ENCODE data around the gene MRPL50. TPM values are rescaled to one million over a fixed set of nuclear protein-coding genes. Genes with fewer than 3 reads are reported as not detected.

Gene MRPL50
- total RNA-seq, 1 donor from 2014 or later: 16.6 TPM

Other genes with a start within 250 kb of the MRPL50 start
- gene BAAT, start 13.6 kb downstream of the MRPL50 start, total RNA-seq: 0.08 TPM in 1 of 2 replicates, not detected in the other
- 11.7 and 11.8 TPM in 2 replicates for gene ZNF189, start 233 bp upstream of the MRPL50 start, total RNA-seq
- gene ALDOB, start 37.2 kb upstream of the MRPL50 start, total RNA-seq: not detected in 2 replicates
- 39.3 and 45.9 TPM in 2 replicates for gene RNF20, start 135.2 kb upstream of the MRPL50 start, total RNA-seq
- not detected in 2 replicates for gene PPP3R2, start 196.4 kb upstream of the MRPL50 start, total RNA-seq